ENCODE data around the gene DGKK. TPM values are rescaled to one million over a fixed set of nuclear protein-coding genes. Genes with fewer than 3 reads are reported as not detected.

DGKK gene
- total RNA-seq, 1 donor from 2014 or later = 0.70 TPM

GRCh38 chrX:50430917-50431575 is 39.6 kb downstream of the DGKK start:
- DNase-seq (ENCODE audit: extremely low spot score, unreplicated experiment) = no peak
- no peaks in the 10 kb centered on the region for H3K4me1 Mint-ChIP-seq (ENCODE audit: unreplicated experiment)
- H3K36me3 Mint-ChIP-seq = no peaks in the 10 kb centered on the region
- H3K4me3 Mint-ChIP-seq = no peak overlapping the region
- H3K27ac Mint-ChIP-seq = no peak overlapping the region
- no peaks in the 10 kb centered on the region for H3K9me3 Mint-ChIP-seq
- H3K27me3 Mint-ChIP-seq = no peaks in the 10 kb centered on the region
- TF ChIP-seq CTCF (conservative IDR thresholded peaks at IDR 0.05) = no peak

GRCh38 chrX:50428174-50428573 is 42.5 kb downstream of the DGKK start:
- Mint-ChIP-seq H3K9me3 (no peaks in the 10 kb centered on the region), H3K27ac (no peak overlapping the region), H3K36me3 (no peaks in the 10 kb centered on the region), H3K4me3 (no peak overlapping the region), H3K27me3 (no peaks in the 10 kb centered on the region), H3K4me1 (ENCODE audit: unreplicated experiment) (no peaks in the 10 kb centered on the region)
- DNase-seq (ENCODE audit: extremely low spot score, unreplicated experiment) = no peak
- TF ChIP-seq CTCF (conservative IDR thresholded peaks at IDR 0.05) = no peak

- Mint-ChIP-seq H3K27me3 (no peaks in the 10 kb centered on the region), H3K36me3 (no peaks in the 10 kb centered on the region), H3K27ac (no peak overlapping the region), H3K4me1 (ENCODE audit: unreplicated experiment) (no peaks in the 10 kb centered on the region), H3K4me3 (no peak overlapping the region), H3K9me3 (no peaks in the 10 kb centered on the region)
- TF ChIP-seq CTCF (conservative IDR thresholded peaks at IDR 0.05) = no peak
- DNase-seq (ENCODE audit: extremely low spot score, unreplicated experiment) = no peak
Measured at GRCh38 chrX:50407976-50408375, 62.6 kb downstream of the DGKK start.

- Mint-ChIP-seq H3K4me3 (no peak overlapping the region), H3K9me3 (no peaks in the 10 kb centered on the region), H3K27ac (no peak overlapping the region), H3K36me3 (no peaks in the 10 kb centered on the region), H3K4me1 (ENCODE audit: unreplicated experiment) (no peaks in the 10 kb centered on the region), H3K27me3 (no peaks in the 10 kb centered on the region)
- no peak for TF ChIP-seq CTCF (conservative IDR thresholded peaks at IDR 0.05)
- no peak for DNase-seq (ENCODE audit: extremely low spot score, unreplicated experiment)
Measured at GRCh38 chrX:50403903-50404302, 66.7 kb downstream of the DGKK start.

- H3K4me1 Mint-ChIP-seq (ENCODE audit: unreplicated experiment) = no peaks in the 10 kb centered on the region
- no peaks in the 10 kb centered on the region for H3K27me3 Mint-ChIP-seq
- no peak overlapping the region for H3K4me3 Mint-ChIP-seq
- no peak overlapping the region for H3K27ac Mint-ChIP-seq
- H3K36me3 Mint-ChIP-seq = no peaks in the 10 kb centered on the region
- H3K9me3 Mint-ChIP-seq = no peaks in the 10 kb centered on the region
- TF ChIP-seq CTCF (conservative IDR thresholded peaks at IDR 0.05) = no peak
- no peak for DNase-seq (ENCODE audit: extremely low spot score, unreplicated experiment)
Measured at GRCh38 chrX:50402886-50403285, 67.7 kb downstream of the DGKK start.

- no peak for TF ChIP-seq CTCF (conservative IDR thresholded peaks at IDR 0.05)
- Mint-ChIP-seq H3K27ac (no peak overlapping the region), H3K4me1 (ENCODE audit: unreplicated experiment) (no peaks in the 10 kb centered on the region), H3K9me3 (no peaks in the 10 kb centered on the region), H3K4me3 (no peak overlapping the region), H3K27me3 (no peaks in the 10 kb centered on the region), H3K36me3 (no peaks in the 10 kb centered on the region)
- DNase-seq (ENCODE audit: extremely low spot score, unreplicated experiment) = no peak
Measured at GRCh38 chrX:50393902-50394301, 76.7 kb downstream of the DGKK start.
